SH-SY5Y (cell line): Measurements from ENCODE around the gene KLK12.

Experiments
- GATA2 ChIP-seq: IDR thresholded peaks from 2 replicates; pipeline ENCODE4 v1.6.1; 2011; ENCODE audit warnings: mild to moderate bottlenecking, low read depth, low read length
- GATA3 ChIP-seq: IDR thresholded peaks from 2 replicates; pipeline ENCODE4 v1.6.1; 2011; ENCODE audit warnings: low read depth, mild to moderate bottlenecking, low read length, moderate library complexity

DNA sequence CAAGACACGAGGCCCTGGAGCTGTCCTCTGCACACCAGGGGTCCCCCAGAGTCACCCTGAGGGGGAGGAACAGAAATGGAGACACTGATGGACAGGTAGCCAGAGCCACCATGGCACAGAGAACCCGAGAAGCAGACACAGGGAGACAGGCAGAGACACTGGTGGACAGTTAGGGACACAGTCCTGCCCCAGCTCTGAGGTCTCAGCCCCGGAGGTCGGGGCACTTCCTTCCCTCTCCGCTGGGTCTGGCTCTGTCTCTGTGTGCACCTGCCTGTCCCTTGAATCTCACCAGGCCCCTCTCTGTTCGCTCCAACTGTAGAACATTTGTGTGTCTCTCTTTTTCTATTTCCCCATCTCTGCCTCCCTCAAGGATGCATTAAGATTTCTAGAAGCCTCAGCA lies 43.3 kb upstream of the KLK12 start:
- TF ChIP-seq GATA2 (no peak), GATA3 (no peak)
